IPS-NIHi7 (cell line): ENCODE data around the gene PPP2R5D.
"Not testable (repeated sequence)": the region's sequence is repeated elsewhere in the genome, so short reads cannot be mapped to it uniquely, and the experiment has no call there.

Experiments
- DNase-seq: peaks from one replicate; pipeline ENCODE4 v3.0.0; 2012; ENCODE audit warnings: mixed read lengths; ENCODE audit errors: extremely low spot score

The PPP2R5D gene

DNA sequence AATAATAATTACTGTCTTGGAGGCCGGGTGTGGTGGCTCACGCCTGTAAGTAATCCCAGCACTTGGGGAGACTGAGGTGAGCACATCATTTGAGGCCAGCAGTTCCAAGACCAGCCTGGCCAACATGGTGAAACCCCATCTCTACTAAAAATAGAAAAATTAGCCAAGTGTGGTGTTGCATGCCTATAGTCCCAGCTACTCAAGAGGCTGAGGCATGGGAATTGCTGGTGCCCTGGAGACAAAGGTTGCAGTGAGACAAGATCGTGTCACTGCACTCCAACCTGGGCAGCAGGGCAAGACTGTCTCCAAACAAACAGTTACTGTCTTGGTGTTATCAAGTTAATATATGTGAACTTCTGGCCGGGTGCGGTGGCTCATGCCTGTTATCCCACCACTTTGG is 42.0 kb downstream of the PPP2R5D start:
- DNase-seq = no peak

GRCh38 chr6:43029120-43029519 is 44.8 kb downstream of the PPP2R5D start:
- DNase-seq = no peak

DNA sequence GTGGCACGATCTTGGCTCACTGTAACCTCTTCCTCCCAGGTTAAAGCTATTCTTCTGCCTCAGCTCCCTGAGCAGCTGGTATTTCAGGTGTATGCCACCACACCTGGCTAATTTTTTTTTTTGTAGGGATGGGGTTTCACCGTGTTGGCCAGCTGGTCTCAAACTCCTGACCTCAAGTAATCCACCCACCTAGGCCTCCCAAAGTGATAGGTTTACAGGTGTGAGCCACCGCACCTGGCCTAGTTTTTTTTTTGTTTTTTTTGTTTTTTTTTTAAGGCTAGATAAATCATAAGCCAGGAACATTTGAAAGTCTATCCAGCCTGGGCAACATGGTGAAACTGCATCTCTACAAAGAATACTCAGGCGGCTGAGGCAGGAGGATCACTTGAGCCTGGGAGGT is 48.0 kb downstream of the PPP2R5D start:
- DNase-seq = no peak

DNA sequence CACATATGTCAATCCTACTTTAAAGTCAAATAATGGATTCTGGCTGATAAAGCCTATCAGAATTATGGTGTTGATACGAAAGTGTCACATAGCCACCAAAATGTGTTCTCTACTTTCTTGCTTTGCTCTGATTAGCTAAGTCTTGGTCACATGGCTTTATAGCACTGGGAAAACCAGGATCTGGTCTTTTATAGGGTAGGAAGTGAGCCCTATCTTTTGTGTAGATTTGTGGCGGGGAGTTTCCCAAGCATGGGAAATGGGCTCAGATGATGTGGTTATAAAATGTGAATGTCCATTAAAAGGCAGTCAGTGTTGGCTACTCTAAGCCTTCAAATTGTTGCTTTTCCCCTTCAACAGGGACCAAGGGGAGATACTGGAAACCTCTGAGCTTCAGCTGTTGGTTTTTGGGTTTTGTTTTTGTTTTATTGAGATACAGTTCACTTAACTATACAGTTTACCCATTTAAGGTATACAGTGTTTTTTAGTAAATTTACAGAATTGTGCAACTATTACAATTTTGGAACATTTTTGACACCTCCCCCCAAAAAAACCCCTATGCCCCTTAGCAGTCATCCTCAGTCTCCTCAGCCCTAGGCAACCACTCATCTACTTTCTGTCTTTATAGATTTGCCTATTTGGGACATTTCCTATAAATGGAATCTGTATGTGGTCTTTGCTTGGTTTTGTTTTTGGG is 49.3 kb downstream of the PPP2R5D start:
- DNase-seq = no peak

DNA sequence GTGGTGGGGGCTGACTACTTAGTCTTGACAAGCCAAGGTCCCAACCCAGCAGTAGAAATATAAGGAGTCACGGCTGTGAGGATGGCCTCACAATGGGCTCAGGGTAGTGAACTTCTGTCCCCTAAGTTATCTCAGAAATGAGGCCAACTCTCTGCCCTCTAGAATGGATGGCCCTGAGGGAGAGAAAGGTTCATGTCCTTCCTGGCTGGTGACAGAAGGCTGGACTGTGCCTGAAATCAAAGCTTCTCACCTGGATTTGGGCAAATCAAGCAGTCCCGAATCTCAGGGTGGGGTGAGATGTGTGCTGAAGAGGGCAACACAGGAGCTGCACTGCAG is 49.8 kb downstream of the PPP2R5D start:
- DNase-seq = no peak

DNA sequence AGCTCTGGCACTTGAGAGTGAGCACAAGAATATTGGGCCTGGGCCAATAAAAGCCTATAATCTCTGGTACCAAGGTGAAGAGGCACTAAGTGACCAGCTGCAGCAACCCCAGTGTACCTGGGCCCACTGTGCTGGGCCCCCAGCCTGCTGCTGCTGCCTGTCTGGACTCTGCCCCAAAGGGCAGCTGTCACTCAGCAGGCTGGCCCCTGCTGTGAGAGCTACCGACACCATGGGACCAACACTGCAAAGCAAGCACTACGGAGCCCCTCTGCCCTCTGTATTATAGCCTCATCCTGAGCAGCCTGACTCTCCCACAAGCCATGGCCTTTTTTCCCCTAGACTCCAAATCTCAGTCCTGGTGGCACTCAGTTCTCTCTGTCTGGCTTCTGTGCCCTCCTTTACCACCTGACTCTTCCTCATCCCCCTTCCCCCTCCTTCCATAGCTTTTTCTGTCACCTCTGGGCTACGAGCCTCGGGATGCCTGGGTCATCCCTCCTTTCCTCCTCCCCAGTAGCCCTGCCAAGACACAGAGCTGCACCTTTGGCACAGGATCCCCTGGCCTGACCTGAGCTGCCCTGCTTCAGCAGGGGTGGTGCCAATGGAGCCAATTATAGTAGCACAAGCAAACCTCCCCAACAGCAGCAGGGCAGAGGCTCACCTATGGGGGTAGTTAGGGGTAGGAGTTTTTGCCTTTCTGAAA is 51.3 kb downstream of the PPP2R5D start:
- DNase-seq = no peak

DNA sequence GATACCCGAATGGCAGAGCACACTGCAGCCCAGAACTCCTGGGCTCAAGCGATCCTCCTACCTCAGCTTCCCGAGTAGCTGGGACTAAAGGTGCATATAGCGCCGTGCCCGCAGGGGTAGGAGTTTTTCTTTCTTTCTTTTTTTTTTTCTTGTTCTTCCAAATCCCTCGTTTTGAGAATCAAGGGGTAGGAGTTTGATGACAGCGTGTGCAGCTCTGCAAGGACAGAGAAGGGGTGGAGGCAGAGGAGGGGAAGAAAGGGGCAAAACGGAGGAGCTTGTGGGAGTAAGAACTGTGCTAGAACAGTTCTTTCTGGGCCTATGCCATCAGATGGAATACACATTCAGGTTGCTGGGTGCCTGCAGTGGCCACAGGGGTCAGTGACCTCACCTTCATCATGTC is 52.3 kb downstream of the PPP2R5D start:
- no peak for DNase-seq

- DNase-seq = no peak
Observed at GRCh38 chr6:43037197-43037596, 52.8 kb downstream of the PPP2R5D start.

- no peak for DNase-seq
Observed at GRCh38 chr6:43037706-43038105, 53.3 kb downstream of the PPP2R5D start.

DNA sequence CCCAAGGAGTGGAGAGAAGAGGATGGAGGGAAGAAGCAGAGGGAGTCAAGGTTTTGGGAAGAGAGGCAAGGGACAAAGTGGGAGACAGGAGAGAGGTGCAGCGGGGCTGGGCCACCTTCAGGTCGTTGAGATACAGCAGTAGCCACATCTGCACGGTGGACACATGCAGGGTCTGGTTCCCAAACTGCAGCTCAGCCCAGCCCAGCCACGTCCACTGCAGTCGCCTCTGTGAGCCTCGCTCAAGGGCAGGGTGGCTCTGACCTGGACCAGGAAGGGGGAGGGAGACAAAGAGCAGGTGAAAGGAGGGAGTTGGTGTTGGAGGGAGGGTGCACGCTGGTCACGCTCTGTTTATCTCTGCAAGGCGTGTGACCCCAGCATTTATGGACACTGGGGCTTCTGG is 54.4 kb downstream of the PPP2R5D start:
- DNase-seq = no peak

GRCh38 chr6:43040542-43041257 is 56.3 kb downstream of the PPP2R5D start:
- no peak for DNase-seq

GRCh38 chr6:43041475-43041874 is 57.1 kb downstream of the PPP2R5D start:
- not testable (repeated sequence) for DNase-seq

- no peak for DNase-seq
Observed at GRCh38 chr6:43043310-43043709, 58.9 kb downstream of the PPP2R5D start.

DNA sequence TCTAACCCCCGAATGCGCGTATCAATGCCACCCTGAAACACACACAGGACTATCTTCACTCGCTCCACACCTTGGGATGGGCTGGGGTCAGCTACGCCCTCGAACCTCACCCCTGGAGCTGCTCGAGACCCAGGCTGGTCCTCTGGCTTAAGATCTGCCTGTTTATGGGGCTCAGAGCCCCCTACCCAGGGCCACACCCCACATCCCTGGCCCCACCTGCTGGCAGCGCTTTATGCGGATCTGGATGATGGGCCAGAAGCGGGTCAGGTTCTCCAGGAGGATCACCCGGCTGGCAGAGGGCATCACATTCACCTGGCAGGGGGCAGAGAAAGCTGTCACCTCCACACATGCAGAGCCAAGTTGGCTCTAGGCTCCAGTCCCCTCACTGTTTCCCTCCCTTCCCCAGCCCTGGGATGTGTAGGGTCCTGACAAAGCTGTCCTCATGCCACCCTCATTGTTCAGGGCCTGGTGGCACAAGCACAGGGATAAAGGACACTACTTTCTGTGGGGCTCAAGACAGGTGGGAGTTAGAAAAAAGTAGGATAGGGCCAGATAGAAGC is 61.1 kb downstream of the PPP2R5D start:
- DNase-seq = no peak

- no peak for DNase-seq
Observed at GRCh38 chr6:43047998-43048397, 63.6 kb downstream of the PPP2R5D start.

DNA sequence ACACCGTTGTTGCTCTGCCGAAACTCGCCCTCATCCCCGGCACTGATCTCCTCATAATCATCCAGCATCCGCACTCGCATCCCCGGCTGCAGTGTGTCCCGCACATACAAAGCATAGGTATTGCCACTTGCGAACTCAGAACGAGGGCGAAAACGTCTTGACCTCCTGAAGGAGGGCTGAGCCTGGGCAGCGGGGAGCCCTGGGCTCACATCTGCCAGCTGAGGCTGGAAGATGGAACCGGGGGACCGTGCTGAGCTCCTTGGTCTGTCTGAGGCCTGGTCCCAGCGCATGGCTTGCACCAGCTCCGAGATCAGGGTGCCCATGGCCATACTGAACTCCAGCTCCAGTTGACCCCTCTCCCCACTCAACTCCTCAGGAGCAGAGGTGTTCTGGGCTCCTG is 66.6 kb downstream of the PPP2R5D start:
- DNase-seq = no peak

GRCh38 chr6:43052225-43052841 is 68.0 kb downstream of the PPP2R5D start:
- no peak for DNase-seq

DNA sequence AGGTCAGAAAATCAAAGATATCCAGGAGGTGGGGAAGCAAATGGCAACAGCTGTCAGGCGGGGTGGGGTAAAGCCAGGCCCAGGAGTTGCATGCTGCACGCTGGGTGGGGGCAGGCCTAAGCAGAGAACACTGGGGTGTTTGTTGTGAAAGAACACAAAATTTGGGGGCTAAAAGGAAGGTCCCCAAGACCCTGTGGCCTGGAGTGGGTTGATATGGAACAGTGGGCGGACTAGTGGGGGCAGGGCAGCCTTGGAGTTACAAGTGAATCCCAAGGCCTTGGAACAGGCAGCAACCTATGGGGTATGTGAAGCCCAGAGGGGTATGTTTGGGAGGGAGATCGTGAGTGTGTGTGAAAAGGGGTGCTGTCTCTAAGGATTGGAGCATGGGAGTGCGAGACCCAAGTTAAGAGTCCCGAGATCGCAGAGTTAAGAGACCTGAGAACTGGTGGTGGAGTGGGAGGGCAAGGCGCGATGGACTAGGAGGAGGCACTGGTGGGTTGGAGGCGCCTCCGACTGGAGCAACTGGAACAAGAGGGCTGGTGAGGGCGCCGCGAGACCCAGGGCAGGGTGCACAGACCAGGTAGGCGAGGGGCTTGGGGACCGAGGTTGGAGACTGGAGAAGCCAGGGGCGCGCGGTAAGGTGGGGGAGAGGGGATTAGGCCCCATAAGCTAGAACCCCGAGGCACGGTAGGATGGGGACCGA is 68.6 kb downstream of the PPP2R5D start:
- DNase-seq = peak; percentile 49

DNA sequence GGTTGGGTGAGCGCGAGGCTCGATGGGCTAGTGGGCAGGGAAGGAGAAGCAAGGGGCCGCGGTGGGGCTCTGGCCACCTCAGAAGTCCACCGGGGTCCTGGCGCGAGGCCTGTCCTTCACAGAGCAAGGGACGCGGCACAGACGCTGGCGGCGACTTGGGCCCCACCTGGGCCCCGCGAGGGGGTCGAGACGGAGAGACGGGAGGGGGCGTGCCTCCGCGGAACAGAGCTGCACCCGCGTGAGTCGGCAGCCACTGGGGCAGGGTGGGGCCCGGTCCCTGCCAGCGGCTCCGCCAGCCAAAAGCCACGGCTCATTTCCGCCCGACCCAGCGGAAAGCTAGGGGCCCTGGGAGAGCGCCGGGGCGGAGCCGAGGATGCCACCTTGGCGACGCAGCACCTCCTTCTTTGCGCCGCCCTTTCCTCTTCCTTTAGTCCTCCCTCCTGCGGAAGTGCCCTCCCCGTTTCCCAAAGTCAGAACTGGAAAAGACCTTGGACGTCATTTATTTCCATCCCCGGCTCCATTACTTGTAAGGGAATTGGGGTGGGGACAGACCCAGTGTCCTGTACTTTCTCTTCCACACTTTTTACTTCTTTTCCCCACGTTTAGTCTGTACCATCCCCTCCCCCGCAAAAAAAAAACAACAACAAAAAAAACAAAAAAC is 69.3 kb downstream of the PPP2R5D start, which contains the start of gene CUL7:
Gene CUL7 (minus strand): TSS at position 307 of the 661 bp plus-strand sequence. CDS start 1,063 bp downstream, outside the sequence.
- peak; percentile 99 for DNase-seq

- no peak for DNase-seq
Observed at GRCh38 chr6:43054206-43054943, 70.0 kb downstream of the PPP2R5D start.
